ENCODE data around the gene PHACTR3.
A peak's percentile ranks its signal among the peaks of the same experiment; 100 is the strongest.

PHACTR3 gene

DNA sequence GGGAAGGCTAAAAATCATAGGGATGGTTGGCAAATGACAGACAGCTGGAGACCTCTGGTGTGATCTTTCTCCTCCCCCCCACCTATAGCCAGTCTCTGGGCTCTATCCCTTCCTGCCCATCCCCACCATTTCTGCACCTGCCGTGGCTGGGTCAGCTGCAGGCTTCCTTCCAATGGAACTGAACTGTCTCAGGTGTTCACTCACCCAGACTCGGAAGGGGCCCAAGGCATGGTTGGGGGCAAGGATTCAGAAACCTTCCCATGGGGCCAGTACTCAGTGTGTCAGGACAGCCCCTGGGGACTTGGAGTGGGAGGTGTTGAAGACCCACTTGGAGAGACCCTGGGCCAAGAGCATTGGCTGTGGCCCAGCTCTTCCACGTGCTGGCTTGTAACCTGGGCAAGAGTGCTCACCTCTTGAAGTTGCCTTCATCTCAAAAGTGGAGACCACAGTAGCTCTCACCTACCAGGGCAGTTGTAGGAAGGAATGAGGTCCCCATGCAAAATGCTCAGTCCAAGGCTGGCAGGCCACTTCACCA is 1.7 kb upstream of the PHACTR3 start:
- H3K4ac ChIP-seq (ENCODE audit: low read depth, low read length), result no peak overlapping the region
- H3K27me3 ChIP-seq (ENCODE audit: insufficient read depth, low read length, poor library complexity), result peaks cover 20% of the 10 kb centered on the region
- no CpG with 5 or more reads among the region's 3 CpGs for WGBS (ENCODE audit: extremely low coverage, insufficient coverage, low lambda C conversion rate)
- H3K27ac ChIP-seq (ENCODE audit: low read depth, low read length), result no peak overlapping the region
- no peaks in the 10 kb centered on the region for H3K79me1 ChIP-seq (ENCODE audit: low read length)
- no peaks in the 10 kb centered on the region for H3K36me3 ChIP-seq (ENCODE audit: control insufficient read depth, insufficient read depth, low read length)
- no peak overlapping the region for H4K8ac ChIP-seq (ENCODE audit: low read depth, low read length)
- H3K4me1 ChIP-seq (ENCODE audit: control insufficient read depth, low read depth, low read length), result no peaks in the 10 kb centered on the region
- no peak overlapping the region for H2BK5ac ChIP-seq (ENCODE audit: low read length)
- H3K56ac ChIP-seq (ENCODE audit: low read length), result no peak overlapping the region
- H3K18ac ChIP-seq (ENCODE audit: low read length), result no peak overlapping the region
- no peaks in the 10 kb centered on the region for H3K79me2 ChIP-seq (ENCODE audit: control insufficient read depth, insufficient read depth, low read length)
- no peak overlapping the region for H2BK15ac ChIP-seq (replicated peaks; ENCODE audit: low read depth)
- H4K5ac ChIP-seq (ENCODE audit: low read length), result no peak overlapping the region
- H3K4me3 ChIP-seq (ENCODE audit: low read length), result no peak overlapping the region
- DNase-seq, result no peak
- H3K4me2 ChIP-seq (ENCODE audit: low read length), result no peak overlapping the region
- H3K23ac ChIP-seq (ENCODE audit: low read length), result no peak overlapping the region
- no peak overlapping the region for H2AK5ac ChIP-seq (ENCODE audit: low read length)
- H2BK120ac ChIP-seq (ENCODE audit: low read depth, low read length), result no peak overlapping the region
- no peak overlapping the region for H3K9ac ChIP-seq (ENCODE audit: low read length)

DNA sequence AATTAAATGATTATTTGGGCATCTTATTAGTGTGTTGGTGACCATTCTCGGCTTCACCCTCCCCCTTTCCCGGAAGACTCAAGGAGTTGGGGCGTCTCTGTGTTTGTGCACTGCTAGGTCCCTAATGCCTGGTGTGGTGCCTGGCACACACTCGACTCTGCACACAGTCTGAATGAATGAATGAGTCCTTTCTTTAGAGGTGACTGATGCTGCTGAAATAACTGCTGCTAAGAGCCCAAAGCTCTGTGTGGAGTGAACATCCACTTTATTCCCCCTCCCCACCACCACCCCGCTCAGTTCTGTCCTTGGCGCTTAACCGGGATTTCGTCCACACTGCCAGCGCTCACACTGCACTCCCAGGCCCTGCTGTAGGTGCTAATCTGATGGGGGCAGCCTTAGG is 1.2 kb upstream of the PHACTR3 start:
- Histone ChIP-seq H3K9ac (ENCODE audit: low read length) (no peak overlapping the region), H3K4me1 (ENCODE audit: control insufficient read depth, low read depth, low read length) (no peaks in the 10 kb centered on the region), H4K5ac (ENCODE audit: low read length) (no peak overlapping the region), H3K79me2 (ENCODE audit: control insufficient read depth, insufficient read depth, low read length) (no peaks in the 10 kb centered on the region), H3K4ac (ENCODE audit: low read depth, low read length) (no peak overlapping the region), H3K27ac (ENCODE audit: low read depth, low read length) (no peak overlapping the region), H2BK120ac (ENCODE audit: low read depth, low read length) (no peak overlapping the region), H3K79me1 (ENCODE audit: low read length) (no peaks in the 10 kb centered on the region), H3K27me3 (ENCODE audit: insufficient read depth, low read length, poor library complexity) (peaks cover 20% of the 10 kb centered on the region), H3K23ac (ENCODE audit: low read length) (no peak overlapping the region), H4K8ac (ENCODE audit: low read depth, low read length) (no peak overlapping the region), H2BK15ac (replicated peaks; ENCODE audit: low read depth) (no peak overlapping the region), H3K56ac (ENCODE audit: low read length) (no peak overlapping the region), H3K36me3 (ENCODE audit: control insufficient read depth, insufficient read depth, low read length) (no peaks in the 10 kb centered on the region), H2BK5ac (ENCODE audit: low read length) (no peak overlapping the region), H3K18ac (ENCODE audit: low read length) (no peak overlapping the region), H3K4me2 (ENCODE audit: low read length) (no peak overlapping the region), H3K4me3 (ENCODE audit: low read length) (no peak overlapping the region), H2AK5ac (ENCODE audit: low read length) (no peak overlapping the region)
- WGBS (ENCODE audit: extremely low coverage, insufficient coverage, low lambda C conversion rate), result no CpG with 5 or more reads among the region's 9 CpGs
- DNase-seq, result no peak

DNA sequence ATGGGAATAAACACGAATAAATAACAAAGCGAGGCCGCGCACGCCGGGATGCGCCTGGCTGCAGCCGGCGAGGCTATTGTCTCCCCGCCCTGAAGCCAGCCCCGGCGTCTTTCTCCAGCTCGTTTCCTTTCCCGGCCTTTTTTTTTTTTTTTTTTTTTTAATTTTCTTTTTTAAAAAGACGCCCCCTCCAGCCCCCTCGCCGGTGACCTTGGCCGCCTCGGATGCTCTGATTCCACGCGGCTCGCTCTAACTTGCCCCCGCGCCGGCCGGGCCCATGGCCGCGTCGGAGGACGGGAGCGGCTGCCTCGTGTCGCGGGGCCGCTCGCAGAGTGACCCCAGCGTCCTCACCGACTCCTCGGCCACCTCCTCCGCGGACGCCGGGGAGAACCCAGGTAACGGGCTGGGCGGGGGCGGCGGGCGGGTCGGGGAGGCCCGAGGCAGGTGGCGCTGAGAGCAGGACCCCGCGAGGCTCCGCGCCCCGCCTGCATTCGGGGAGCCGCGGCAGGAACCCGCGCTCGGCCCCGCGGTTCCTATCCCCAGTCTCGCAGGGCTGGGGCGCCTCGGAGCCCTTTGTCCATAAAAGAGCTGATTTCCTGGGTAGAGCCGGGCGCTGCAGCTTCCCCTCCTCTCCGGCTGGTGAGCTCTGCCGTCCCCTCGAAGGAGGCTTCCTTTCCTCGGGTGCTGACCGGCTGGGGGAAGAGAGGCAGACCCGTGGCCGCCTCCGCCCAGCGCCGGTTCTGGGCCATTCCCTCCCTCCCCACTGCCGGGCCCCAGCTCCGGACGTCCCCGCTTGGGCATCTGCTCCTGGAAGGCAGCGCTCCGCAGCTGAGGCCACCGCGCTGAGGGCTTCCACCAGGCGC is 631 bp downstream of the PHACTR3 start:
- Histone ChIP-seq H3K18ac (ENCODE audit: low read length) (no peak overlapping the region), H4K8ac (ENCODE audit: low read depth, low read length) (no peak overlapping the region), H3K4me1 (ENCODE audit: control insufficient read depth, low read depth, low read length) (no peaks in the 10 kb centered on the region), H3K56ac (ENCODE audit: low read length) (no peak overlapping the region), H2AK5ac (ENCODE audit: low read length) (no peak overlapping the region), H3K9ac (ENCODE audit: low read length) (no peak overlapping the region), H3K36me3 (ENCODE audit: control insufficient read depth, insufficient read depth, low read length) (no peaks in the 10 kb centered on the region), H3K4ac (ENCODE audit: low read depth, low read length) (no peak overlapping the region), H3K79me1 (ENCODE audit: low read length) (no peaks in the 10 kb centered on the region), H2BK15ac (replicated peaks; ENCODE audit: low read depth) (no peak overlapping the region), H2BK5ac (ENCODE audit: low read length) (no peak overlapping the region), H3K4me3 (ENCODE audit: low read length) (no peak overlapping the region), H3K4me2 (ENCODE audit: low read length) (no peak overlapping the region), H2BK120ac (ENCODE audit: low read depth, low read length) (no peak overlapping the region), H4K5ac (ENCODE audit: low read length) (no peak overlapping the region), H3K27me3 (ENCODE audit: insufficient read depth, low read length, poor library complexity) (peaks cover 20% of the 10 kb centered on the region), H3K27ac (ENCODE audit: low read depth, low read length) (no peak overlapping the region), H3K79me2 (ENCODE audit: control insufficient read depth, insufficient read depth, low read length) (no peaks in the 10 kb centered on the region), H3K23ac (ENCODE audit: low read length) (no peak overlapping the region)
- no CpG with 5 or more reads among the region's 88 CpGs for WGBS (ENCODE audit: extremely low coverage, insufficient coverage, low lambda C conversion rate)
- peak; percentile 10 for DNase-seq

DNA sequence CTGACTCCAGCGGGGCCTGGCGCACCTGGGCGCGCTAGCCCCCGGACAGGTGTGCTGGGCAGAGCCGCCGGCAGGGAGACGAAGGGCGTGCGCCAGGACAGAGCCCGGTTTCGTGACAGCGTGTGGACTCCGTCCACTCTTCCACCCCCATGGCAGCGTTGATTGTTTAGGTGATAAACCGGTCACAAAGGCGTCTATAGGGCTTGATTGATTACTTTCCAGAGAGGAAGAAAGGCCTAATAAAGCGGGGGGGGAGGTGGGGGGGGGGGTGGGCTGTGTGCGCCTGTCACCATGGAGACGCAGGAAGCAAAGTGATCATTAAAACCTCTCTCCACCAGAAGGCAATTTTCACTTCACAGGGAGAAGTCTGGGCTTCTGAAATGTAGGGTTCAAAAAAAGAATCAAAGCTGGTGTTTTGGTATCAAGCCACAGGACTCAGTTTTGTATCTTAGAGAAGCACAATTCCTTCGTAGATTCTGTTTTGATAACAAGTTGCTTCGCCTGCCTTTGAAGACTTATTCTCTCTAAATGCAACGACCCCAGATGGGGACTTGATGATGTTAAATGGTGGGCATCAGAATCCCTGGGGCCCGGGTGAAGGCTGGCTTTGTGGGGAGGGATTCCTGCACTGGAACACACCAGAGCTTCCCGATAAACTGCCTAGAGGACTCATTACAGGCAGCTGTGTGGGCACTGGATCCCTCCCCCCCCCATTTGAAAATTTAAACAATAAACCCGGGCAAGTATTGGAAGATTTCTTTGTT is 1.4 kb downstream of the PHACTR3 start:
- H3K27me3 ChIP-seq (ENCODE audit: insufficient read depth, low read length, poor library complexity), result peaks cover 20% of the 10 kb centered on the region
- no peak overlapping the region for H3K23ac ChIP-seq (ENCODE audit: low read length)
- H4K8ac ChIP-seq (ENCODE audit: low read depth, low read length), result no peak overlapping the region
- no peaks in the 10 kb centered on the region for H3K36me3 ChIP-seq (ENCODE audit: control insufficient read depth, insufficient read depth, low read length)
- no peak overlapping the region for H2BK120ac ChIP-seq (ENCODE audit: low read depth, low read length)
- H3K56ac ChIP-seq (ENCODE audit: low read length), result no peak overlapping the region
- no peak overlapping the region for H3K27ac ChIP-seq (ENCODE audit: low read depth, low read length)
- no peak overlapping the region for H2AK5ac ChIP-seq (ENCODE audit: low read length)
- H3K4me1 ChIP-seq (ENCODE audit: control insufficient read depth, low read depth, low read length), result no peaks in the 10 kb centered on the region
- DNase-seq, result no peak
- no peaks in the 10 kb centered on the region for H3K79me2 ChIP-seq (ENCODE audit: control insufficient read depth, insufficient read depth, low read length)
- no peaks in the 10 kb centered on the region for H3K79me1 ChIP-seq (ENCODE audit: low read length)
- no peak overlapping the region for H4K5ac ChIP-seq (ENCODE audit: low read length)
- no CpG with 5 or more reads among the region's 26 CpGs for WGBS (ENCODE audit: extremely low coverage, insufficient coverage, low lambda C conversion rate)
- H3K4ac ChIP-seq (ENCODE audit: low read depth, low read length), result no peak overlapping the region
- H2BK5ac ChIP-seq (ENCODE audit: low read length), result no peak overlapping the region
- H3K4me3 ChIP-seq (ENCODE audit: low read length), result no peak overlapping the region
- no peak overlapping the region for H3K9ac ChIP-seq (ENCODE audit: low read length)
- no peak overlapping the region for H2BK15ac ChIP-seq (replicated peaks; ENCODE audit: low read depth)
- H3K18ac ChIP-seq (ENCODE audit: low read length), result no peak overlapping the region
- no peak overlapping the region for H3K4me2 ChIP-seq (ENCODE audit: low read length)

DNA sequence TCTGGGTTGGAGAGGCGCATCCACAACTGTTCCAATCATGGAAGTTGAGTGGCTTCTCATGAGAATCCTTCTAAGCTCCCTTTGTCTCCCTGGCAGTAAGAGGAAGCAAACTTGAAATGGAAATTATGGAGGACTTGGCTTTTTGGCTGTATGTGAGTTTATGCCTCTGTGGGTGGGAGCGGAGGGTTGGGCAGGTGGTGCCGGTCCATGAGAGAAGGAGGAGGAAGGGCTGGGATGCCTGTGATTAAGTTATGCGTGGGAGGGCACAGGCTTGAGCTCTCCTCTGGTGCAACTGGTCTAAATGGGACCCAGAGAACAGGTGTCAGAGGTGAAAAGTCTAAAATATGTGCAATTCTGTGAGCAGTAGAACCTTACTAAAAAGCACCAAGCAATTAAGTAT is 2.2 kb downstream of the PHACTR3 start:
- Histone ChIP-seq H3K27me3 (ENCODE audit: insufficient read depth, low read length, poor library complexity) (peaks cover 20% of the 10 kb centered on the region), H3K27ac (ENCODE audit: low read depth, low read length) (no peak overlapping the region)

More for the DNA sequence above, 2.2 kb downstream of the PHACTR3 start:
- Histone ChIP-seq H3K18ac (ENCODE audit: low read length) (no peak overlapping the region), H2AK5ac (ENCODE audit: low read length) (no peak overlapping the region), H3K4me3 (ENCODE audit: low read length) (no peak overlapping the region), H3K4me1 (ENCODE audit: control insufficient read depth, low read depth, low read length) (no peaks in the 10 kb centered on the region), H3K4me2 (ENCODE audit: low read length) (no peak overlapping the region), H3K79me2 (ENCODE audit: control insufficient read depth, insufficient read depth, low read length) (no peaks in the 10 kb centered on the region), H3K79me1 (ENCODE audit: low read length) (no peaks in the 10 kb centered on the region), H2BK15ac (replicated peaks; ENCODE audit: low read depth) (no peak overlapping the region), H3K4ac (ENCODE audit: low read depth, low read length) (no peak overlapping the region), H3K36me3 (ENCODE audit: control insufficient read depth, insufficient read depth, low read length) (no peaks in the 10 kb centered on the region), H3K9ac (ENCODE audit: low read length) (no peak overlapping the region), H4K5ac (ENCODE audit: low read length) (no peak overlapping the region), H3K56ac (ENCODE audit: low read length) (no peak overlapping the region), H2BK5ac (ENCODE audit: low read length) (no peak overlapping the region), H4K8ac (ENCODE audit: low read depth, low read length) (no peak overlapping the region), H3K23ac (ENCODE audit: low read length) (no peak overlapping the region), H2BK120ac (ENCODE audit: low read depth, low read length) (no peak overlapping the region)
- no peak for DNase-seq
- no CpG with 5 or more reads among the region's 4 CpGs for WGBS (ENCODE audit: extremely low coverage, insufficient coverage, low lambda C conversion rate)
